Measurements from ENCODE around the gene DDX59.

DDX59 gene

DNA sequence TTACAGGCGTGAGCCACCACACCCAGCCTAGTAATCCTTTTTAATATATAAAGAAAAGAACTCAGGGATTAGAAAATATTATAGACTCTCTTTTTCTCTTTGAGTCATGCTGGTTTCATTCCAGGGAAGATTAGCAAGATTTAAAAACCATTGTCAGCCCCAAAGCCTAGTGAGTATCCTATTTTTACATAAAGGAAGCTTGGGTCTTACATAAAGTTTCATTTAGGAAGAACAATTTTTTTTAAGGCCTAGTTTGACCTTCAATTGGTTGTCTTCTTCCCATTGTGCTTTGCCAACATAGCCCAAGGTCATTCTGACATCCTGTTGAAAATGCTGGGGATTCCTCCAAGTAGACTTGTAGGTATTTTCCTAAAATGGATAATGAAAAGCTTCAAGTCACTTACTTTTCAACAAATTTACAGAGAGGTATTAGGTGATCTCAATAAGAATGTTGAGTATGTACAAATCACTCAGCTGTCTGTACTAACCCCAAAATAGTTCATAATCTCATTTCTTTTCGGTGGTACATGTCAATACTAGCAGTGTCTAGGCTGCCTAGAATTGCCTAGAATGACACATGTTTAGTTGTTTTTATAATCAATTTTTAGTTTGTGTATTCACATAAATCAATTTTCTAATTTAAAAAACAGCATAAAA is 44.9 kb downstream of the DDX59 start:
- ChIA-PET POLR2A (no interaction called here), CTCF (interaction anchor here (0.9 to 9.9 kb wide), 7 partner anchors 11 to 347 kb away, joined by 3 to 167 read pairs (median 52); no protein-coding TSS in a partner anchor)
- no peak for DNase-seq (ENCODE audit: low read depth, low spot score)
- no peak overlapping the region for H3K4me3 ChIP-seq (ENCODE audit: low read depth, low read length)
- TF ChIP-seq, protein P1, sequence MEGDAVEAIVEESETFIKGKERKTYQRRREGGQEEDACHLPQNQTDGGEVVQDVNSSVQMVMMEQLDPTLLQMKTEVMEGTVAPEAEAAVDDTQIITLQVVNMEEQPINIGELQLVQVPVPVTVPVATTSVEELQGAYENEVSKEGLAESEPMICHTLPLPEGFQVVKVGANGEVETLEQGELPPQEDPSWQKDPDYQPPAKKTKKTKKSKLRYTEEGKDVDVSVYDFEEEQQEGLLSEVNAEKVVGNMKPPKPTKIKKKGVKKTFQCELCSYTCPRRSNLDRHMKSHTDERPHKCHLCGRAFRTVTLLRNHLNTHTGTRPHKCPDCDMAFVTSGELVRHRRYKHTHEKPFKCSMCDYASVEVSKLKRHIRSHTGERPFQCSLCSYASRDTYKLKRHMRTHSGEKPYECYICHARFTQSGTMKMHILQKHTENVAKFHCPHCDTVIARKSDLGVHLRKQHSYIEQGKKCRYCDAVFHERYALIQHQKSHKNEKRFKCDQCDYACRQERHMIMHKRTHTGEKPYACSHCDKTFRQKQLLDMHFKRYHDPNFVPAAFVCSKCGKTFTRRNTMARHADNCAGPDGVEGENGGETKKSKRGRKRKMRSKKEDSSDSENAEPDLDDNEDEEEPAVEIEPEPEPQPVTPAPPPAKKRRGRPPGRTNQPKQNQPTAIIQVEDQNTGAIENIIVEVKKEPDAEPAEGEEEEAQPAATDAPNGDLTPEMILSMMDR (IDR thresholded peaks at IDR 0.05; ENCODE audit: insufficient read depth, low read length, missing control alignments), result no peak

DNA sequence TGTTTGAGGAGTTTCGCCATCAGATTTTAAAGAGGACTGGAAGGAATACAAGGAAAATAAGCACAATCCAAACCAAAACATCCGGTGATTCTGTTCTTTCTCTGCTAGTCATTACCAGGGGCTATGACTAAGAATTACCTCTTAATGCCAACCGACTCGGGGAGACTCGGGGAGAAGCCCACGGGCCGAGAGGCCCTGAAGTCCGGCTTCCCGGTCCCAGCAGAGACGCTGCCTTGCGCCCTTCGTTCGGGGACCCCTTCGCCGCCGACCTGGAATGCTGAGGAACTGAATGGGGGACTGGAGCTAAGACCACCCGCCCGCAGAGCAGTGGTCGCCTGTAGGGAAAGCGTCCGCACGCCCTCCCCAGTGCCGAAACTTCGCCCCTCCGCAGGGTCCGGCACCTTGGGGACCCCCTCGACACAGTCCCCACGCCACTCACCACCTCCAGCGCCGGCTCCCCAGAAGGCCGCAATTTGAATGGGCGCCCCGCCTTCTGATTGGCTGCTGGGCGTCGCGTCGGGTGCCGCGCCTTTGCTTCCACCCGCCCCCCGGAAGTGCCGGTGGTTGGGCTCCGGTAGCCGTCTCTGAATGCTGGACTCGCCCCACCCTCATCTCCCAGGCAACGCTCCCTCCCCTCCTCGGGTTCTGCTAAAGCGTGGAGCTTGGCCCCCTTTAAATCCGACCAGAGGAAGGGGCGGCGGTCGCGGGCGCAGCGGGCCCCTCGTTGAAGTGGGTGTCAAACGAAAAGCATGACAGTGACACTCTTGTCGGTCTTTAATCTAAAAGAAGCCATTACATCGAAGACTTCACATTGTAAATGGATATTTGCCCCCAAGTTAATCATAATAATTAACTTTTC is 49.2 kb downstream of the DDX59 start, which contains the start of gene KIF14:
Gene KIF14, minus strand, starts transcription at position 479 of the 859 bp plus-strand sequence. CDS start 2,028 bp downstream, outside the sequence.
- POLR2A ChIA-PET, result no interaction called here
- TF ChIP-seq, protein P1 (IDR thresholded peaks at IDR 0.05; ENCODE audit: insufficient read depth, low read length, missing control alignments), result no peak
- peak within 1 kb of the TSS; percentile 88 for H3K4me3 ChIP-seq (ENCODE audit: low read depth, low read length)
- no peak for DNase-seq (ENCODE audit: low read depth, low spot score)
- CTCF ChIA-PET, result interaction anchor here (0.7 to 9.9 kb wide), 10 partner anchors 9 to 352 kb away, joined by 3 to 167 read pairs (median 13); no protein-coding TSS in a partner anchor

DNA sequence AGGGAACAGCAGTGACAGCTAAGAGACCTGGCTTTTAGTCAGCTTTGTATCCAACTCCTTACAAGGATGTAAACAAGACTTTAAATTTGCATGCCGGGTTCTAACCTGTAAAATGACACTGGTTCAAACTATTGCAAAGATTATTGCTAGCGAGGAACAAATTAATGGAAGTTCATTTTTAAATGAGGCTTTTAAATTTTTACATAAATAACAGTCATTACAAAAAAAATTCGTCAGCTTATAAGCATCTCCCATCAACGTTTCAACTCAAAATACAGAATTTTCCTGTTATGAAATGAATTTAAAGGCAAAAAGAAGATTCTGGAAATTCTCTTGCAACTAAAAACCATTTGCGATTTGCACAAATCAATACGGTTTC is 49.8 kb downstream of the DDX59 start:
- TF ChIP-seq, protein P1 (IDR thresholded peaks at IDR 0.05; ENCODE audit: insufficient read depth, low read length, missing control alignments), result no peak
- POLR2A ChIA-PET, result no interaction called here
- no peak for DNase-seq (ENCODE audit: low read depth, low spot score)
- H3K4me3 ChIP-seq (ENCODE audit: low read depth, low read length), result peak overlapping the region; percentile 88
- CTCF ChIA-PET, result interaction anchor here (0.7 to 9.9 kb wide), 3 partner anchors 9 to 218 kb away, joined by 3 to 167 read pairs (median 66); no protein-coding TSS in a partner anchor

DNA sequence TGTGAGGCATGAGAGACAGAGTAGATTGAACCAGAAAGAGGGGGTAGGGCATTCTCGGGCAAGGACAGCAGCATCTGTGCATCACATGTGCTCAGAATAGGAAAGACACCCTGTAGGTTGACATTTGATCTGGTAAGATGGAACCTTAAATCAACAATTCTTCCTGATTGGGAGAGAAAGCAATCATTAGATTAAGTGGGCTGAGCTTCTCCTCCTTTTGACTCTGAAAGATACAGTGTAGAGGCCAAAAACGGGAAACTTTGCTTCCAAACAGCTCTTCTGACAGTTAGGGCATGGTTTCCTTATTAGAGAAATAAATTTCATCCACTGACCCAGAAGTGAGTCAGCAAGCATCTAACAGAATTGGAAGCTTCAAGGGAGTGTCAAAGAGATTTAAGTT is 58.9 kb downstream of the DDX59 start:
- CTCF ChIA-PET, result interaction anchor here (0.8 to 2.0 kb wide), 6 partner anchors 9 to 227 kb away, joined by 3 to 16 read pairs (median 4); no protein-coding TSS in a partner anchor
- DNase-seq (ENCODE audit: low read depth, low spot score), result no peak
- TF ChIP-seq, protein P1 (IDR thresholded peaks at IDR 0.05; ENCODE audit: insufficient read depth, low read length, missing control alignments), result no peak
- no peak overlapping the region for H3K4me3 ChIP-seq (ENCODE audit: low read depth, low read length)
- POLR2A ChIA-PET, result no interaction called here

DNA sequence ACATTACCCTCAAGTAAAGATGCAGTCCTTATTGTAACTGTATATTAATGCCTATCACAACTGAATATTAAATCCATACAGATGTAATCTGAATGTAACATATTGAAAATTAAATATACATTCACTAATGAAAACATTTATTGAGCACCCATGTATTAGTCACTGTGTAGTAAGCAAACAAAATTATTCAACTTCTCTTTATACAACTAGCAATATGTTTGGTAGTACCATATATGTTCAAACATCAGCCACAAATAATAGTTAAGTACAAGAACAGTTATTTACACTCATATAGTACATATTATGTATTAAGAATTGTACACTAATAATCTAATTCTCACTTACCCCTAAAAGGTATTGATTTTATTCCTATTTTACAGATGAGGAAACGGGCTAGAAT is 67.1 kb downstream of the DDX59 start:
- DNase-seq (ENCODE audit: low read depth, low spot score), result no peak
- H3K4me3 ChIP-seq (ENCODE audit: low read depth, low read length), result no peak overlapping the region
- ChIA-PET POLR2A (no interaction called here), CTCF (no interaction called here)
- TF ChIP-seq, protein P1 (IDR thresholded peaks at IDR 0.05; ENCODE audit: insufficient read depth, low read length, missing control alignments), result no peak

All from AG04449 (cell line).